IMR-90 (cell line): ENCODE measurements around the gene FAM184A. TPM values are rescaled to one million over a fixed set of nuclear protein-coding genes. Genes with fewer than 3 reads are reported as not detected.

Source experiments
- ATAC-seq: fragments of 200-7000 bp; cut with Tn5 transposase; 2 replicates; pipeline ENCODE4 v1.9.1; 2020; ENCODE audit warnings: low read depth, mild to moderate bottlenecking, moderate library complexity
- BruUV-seq: library from RNA; stranded (reverse); fragments of 400-500 nt; replicated peaks from 2 replicates; lab custom pipeline; 2021; lab: Mats Ljungman, UMichigan
- CTCF ChIA-PET: fragments of 300-600 bp; formaldehyde crosslinking; extraction: SDS; loops from one replicate; lab custom pipeline; 2021; ENCODE audit warnings: antibody characterized with exemption; lab: Yijun Ruan, JAX
- POLR2A ChIA-PET: fragments of 300-600 bp; sonication (Branson Sonifier 250); formaldehyde crosslinking; loops from one replicate; lab custom pipeline; 2022; ENCODE audit warnings: antibody characterized with exemption; ENCODE audit not compliant: unreplicated experiment; lab: Charles Lee
- DNase-seq: peaks from one replicate; pipeline ENCODE4 v3.0.0; 2013
- H2AFZ ChIP-seq: replicated peaks from 2 replicates; pipeline ENCODE3; 2013; ENCODE audit warnings: low read length, mild to moderate bottlenecking; ENCODE audit not compliant: poor library complexity
- H2AK5ac ChIP-seq: 2 replicates; pipeline ENCODE4 v1.6.1; 2013; ENCODE audit warnings: low read depth, low read length, inconsistent platforms
- H2AK9ac ChIP-seq: replicated peaks from 2 replicates; pipeline ENCODE3; 2013; ENCODE audit warnings: mild to moderate bottlenecking, low read depth, low read length, moderate library complexity; ENCODE audit not compliant: poor library complexity
- H2BK120ac ChIP-seq: 2 replicates; pipeline ENCODE4 v1.6.1; 2013; ENCODE audit warnings: low read depth, low read length, inconsistent platforms
- H2BK15ac ChIP-seq: 3 replicates; pipeline ENCODE4 v1.6.1; 2013; ENCODE audit warnings: low read depth, low read length, inconsistent platforms
- H2BK20ac ChIP-seq: 2 replicates; pipeline ENCODE4 v1.6.1; 2013; ENCODE audit warnings: low read depth, mild to moderate bottlenecking, inconsistent platforms, low read length, moderate library complexity
- H2BK5ac ChIP-seq: 2 replicates; pipeline ENCODE4 v1.6.1; 2013; ENCODE audit warnings: mild to moderate bottlenecking, low read depth, low read length, inconsistent platforms; ENCODE audit not compliant: poor library complexity, severe bottlenecking
- H3K14ac ChIP-seq: replicated peaks from 2 replicates; pipeline ENCODE4 v1.6.1; 2013; ENCODE audit warnings: low read depth, low read length, inconsistent platforms
- H3K18ac ChIP-seq: 2 replicates; pipeline ENCODE4 v1.6.1; 2013; ENCODE audit warnings: low read depth, low read length, control low read depth
- H3K23ac ChIP-seq: 2 replicates; pipeline ENCODE4 v1.6.1; 2013; ENCODE audit warnings: low read depth, low read length, inconsistent platforms
- H3K27ac ChIP-seq: 2 replicates; pipeline ENCODE4 v1.5.1; 2013; ENCODE audit warnings: mild to moderate bottlenecking, control low read depth, low read length; ENCODE audit not compliant: insufficient read depth
- H3K27me3 ChIP-seq: 2 replicates; pipeline ENCODE4 v1.6.1; 2013; ENCODE audit warnings: low read length; ENCODE audit not compliant: control insufficient read depth, insufficient read depth
- H3K36me3 ChIP-seq: 2 replicates; pipeline ENCODE4 v1.6.1; 2013; ENCODE audit warnings: low read length, mixed read lengths; ENCODE audit not compliant: control insufficient read depth, insufficient read depth
- H3K4ac ChIP-seq: 2 replicates; pipeline ENCODE4 v1.6.1; 2013; ENCODE audit warnings: low read depth, low read length, inconsistent platforms
- H3K4me1 ChIP-seq: 2 replicates; pipeline ENCODE4 v1.6.1; 2013; ENCODE audit warnings: low read length, mixed read lengths; ENCODE audit not compliant: control insufficient read depth, insufficient read depth
- H3K4me2 ChIP-seq: 2 replicates; pipeline ENCODE4 v1.6.1; 2013; ENCODE audit warnings: low read depth, mild to moderate bottlenecking, control low read depth, low read length, moderate library complexity
- H3K4me3 ChIP-seq: 2 replicates; pipeline ENCODE4 v1.5.1; 2013; ENCODE audit warnings: low read depth, mild to moderate bottlenecking, control low read depth, low read length, moderate library complexity; ENCODE audit not compliant: insufficient read depth
- H3K56ac ChIP-seq: 2 replicates; pipeline ENCODE4 v1.6.1; 2013; ENCODE audit warnings: low read length, inconsistent platforms; ENCODE audit not compliant: insufficient read depth; ENCODE audit errors: extremely low read depth
- H3K79me1 ChIP-seq, 2 experiments: 2 replicates each; pipeline ENCODE4 v1.6.1; 2013; ENCODE audit warnings: low read length in 2 of 2, inconsistent platforms in 1 of 2, low read depth in 1 of 2
- H3K9ac ChIP-seq: 2 replicates; pipeline ENCODE4 v1.6.1; 2013; ENCODE audit warnings: low read depth, low read length, control low read depth
- H3K9me1 ChIP-seq: 2 replicates; pipeline ENCODE4 v1.6.1; 2013; ENCODE audit warnings: low read length, inconsistent platforms; ENCODE audit not compliant: insufficient read depth
- H3K9me3 ChIP-seq: 2 replicates; pipeline ENCODE4 v1.6.1; 2013; ENCODE audit warnings: low read length; ENCODE audit not compliant: control insufficient read depth, insufficient read depth
- H4K20me1 ChIP-seq: 2 replicates; pipeline ENCODE4 v1.6.1; 2013; ENCODE audit warnings: low read length, inconsistent platforms; ENCODE audit not compliant: insufficient read depth
- H4K5ac ChIP-seq: 2 replicates; pipeline ENCODE4 v1.6.1; 2013; ENCODE audit warnings: mild to moderate bottlenecking, low read depth, low read length, control low read depth
- H4K8ac ChIP-seq, 2 experiments: 2 replicates each; pipeline ENCODE4 v1.6.1; 2013; ENCODE audit warnings: low read depth in 2 of 2, low read length in 2 of 2, control low read depth in 1 of 2, inconsistent platforms in 1 of 2
- H4K91ac ChIP-seq: 2 replicates; pipeline ENCODE4 v1.6.1; 2013; ENCODE audit warnings: low read depth, low read length, inconsistent platforms; ENCODE audit not compliant: insufficient read depth
- BHLHE40 ChIP-seq: fragments of 150-350 bp; IDR thresholded peaks from 2 replicates; pipeline ENCODE4 v1.6.1; 2016; ENCODE audit warnings: mild to moderate bottlenecking, low read depth, low read length
- CEBPB ChIP-seq: IDR thresholded peaks from 2 replicates; pipeline ENCODE4 v1.6.1; 2012; ENCODE audit warnings: low read depth, low read length, improper control_type of control experiment
- CHD1 ChIP-seq: IDR thresholded peaks from 2 replicates; pipeline ENCODE4 v1.6.1; 2012; ENCODE audit warnings: low read depth, low read length, improper control_type of control experiment
- FOS ChIP-seq: fragments of 150-350 bp; IDR thresholded peaks from 2 replicates; pipeline ENCODE4 v1.6.1; 2016; ENCODE audit warnings: low read depth, low read length
- MAFK ChIP-seq: IDR thresholded peaks from 2 replicates; pipeline ENCODE4 v1.6.1; 2012; ENCODE audit warnings: low read depth, low read length, improper control_type of control experiment
- MAZ ChIP-seq: IDR thresholded peaks from 2 replicates; pipeline ENCODE4 v1.6.1; 2012; ENCODE audit warnings: low read depth, mild to moderate bottlenecking, low read length, improper control_type of control experiment, moderate library complexity, borderline replicate concordance
- MXI1 ChIP-seq: IDR thresholded peaks from 2 replicates; pipeline ENCODE4 v1.6.1; 2012; ENCODE audit warnings: low read depth, mild to moderate bottlenecking, low read length, moderate library complexity, borderline replicate concordance
- NFE2L2 ChIP-seq: fragments of 150-350 bp; IDR thresholded peaks from 2 replicates; pipeline ENCODE4 v1.6.1; 2016; ENCODE audit warnings: low read depth, mild to moderate bottlenecking, low read length
- POLR2A ChIP-seq: IDR thresholded peaks from 2 replicates; pipeline ENCODE4 v1.6.1; 2012; ENCODE audit warnings: mild to moderate bottlenecking, low read depth, low read length
- RAD21 ChIP-seq: IDR thresholded peaks from 2 replicates; pipeline ENCODE4 v1.6.1; 2012; ENCODE audit warnings: low read length, improper control_type of control experiment
- RCOR1 ChIP-seq: IDR thresholded peaks from 2 replicates; pipeline ENCODE4 v1.6.1; 2012; ENCODE audit warnings: mild to moderate bottlenecking, low read length, improper control_type of control experiment; ENCODE audit not compliant: insufficient replicate concordance
- RFX5 ChIP-seq: IDR thresholded peaks from 2 replicates; pipeline ENCODE4 v1.8.0; 2012; ENCODE audit warnings: low read depth, mild to moderate bottlenecking, low read length, moderate library complexity
- SMC3 ChIP-seq: fragments of 150-350 bp; IDR thresholded peaks from 2 replicates; pipeline ENCODE4 v1.6.1; 2016; ENCODE audit warnings: low read depth, mild to moderate bottlenecking, antibody characterized with exemption, low read length, moderate library complexity
- USF2 ChIP-seq: fragments of 150-350 bp; IDR thresholded peaks from 2 replicates; pipeline ENCODE4 v1.6.1; 2017; ENCODE audit warnings: mild to moderate bottlenecking, antibody characterized with exemption, low read length, low read depth
- WGBS, 2 experiments: methylation state at CpG; one replicate each; pipeline versions ENCODE4 v1.1.5 to v1.1.7; 2013; ENCODE audit warnings: missing lambda C conversion rate in 2 of 2; ENCODE audit not compliant: insufficient read length in 1 of 2; ENCODE audit errors: extremely low coverage in 2 of 2; 5-methylcytosine and 5-hydroxymethylcytosine counted together
- dilution Hi-C: fragments of 300-500 bp; cut with HindIII; formaldehyde crosslinking; loops from one replicate; pipeline ENCODE4 v1.14.3; 2018; ENCODE audit warnings: low sequenced_read_pairs; ENCODE audit not compliant: unreplicated experiment
- in situ Hi-C: fragments of 300-500 bp; cut with MboI; formaldehyde crosslinking; loops from 3 replicates; pipeline ENCODE4 v1.14.3; 2019; ENCODE audit warnings: low sequenced_read_pairs, inconsistent platforms, mixed read lengths
- intact Hi-C: fragments of 100-400 bp; cut with micrococcal nuclease; formaldehyde crosslinking; loops from 2 replicates; pipeline ENCODE4 v1.10.0; 2022
- polyA plus RNA-seq, 3 experiments: library from polyadenylated mRNA; depleted of rRNA; stranded (reverse); fragments of >200 nt; gene quantifications; 2 replicates each; pipeline ENCODE4 v1.2.3, GENCODE V29; 2012; ENCODE audit warnings: low replicate concordance in 1 of 3
- total RNA-seq: library from RNA; depleted of rRNA; stranded (reverse); fragments of >200 nt; gene quantifications from 2 replicates; pipeline ENCODE4 v1.2.3, GENCODE V29; 2012
- TF ChIP-seq, protein P1 (sequence below): conservative IDR thresholded peaks from 2 replicates; pipeline ENCODE4 v1.5.1; 2012; ENCODE audit warnings: mild to moderate bottlenecking, low read depth, low read length, improper control_type of control experiment

The FAM184A gene
- total and polyA plus RNA-seq, 2 of the 4 experiments (the other 2 are of a cell fraction): 0.03 TPM; not detected in 1

DNA sequence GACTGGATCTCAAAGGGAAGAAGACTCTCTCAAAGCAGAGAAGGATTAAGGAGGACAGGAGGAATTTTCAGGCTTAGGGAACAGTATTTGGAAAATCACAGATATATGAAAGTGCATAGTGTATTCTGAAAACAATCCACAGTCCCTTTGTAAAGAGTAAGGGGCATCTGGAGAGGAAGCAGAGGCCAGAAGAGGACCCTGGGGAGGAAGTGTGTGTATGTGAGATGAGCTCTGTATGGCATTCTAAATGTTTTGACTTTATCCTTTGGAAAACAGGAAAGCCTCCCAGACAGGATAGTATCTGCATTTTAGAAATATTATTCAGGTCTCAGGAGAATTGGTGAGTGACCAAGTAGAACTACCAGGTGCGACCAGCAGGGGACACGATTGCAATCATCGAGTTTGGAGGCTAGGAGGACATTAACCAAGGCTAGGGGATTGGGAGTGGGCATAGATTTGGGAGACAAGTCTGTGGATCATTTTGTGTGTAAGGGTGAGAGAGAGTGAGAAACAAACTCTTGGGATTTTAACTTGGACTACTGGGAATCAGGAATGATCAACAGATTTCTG, 38.3 kb upstream of the FAM184A start:
- Histone ChIP-seq H2BK120ac (no peak overlapping the region), H2AK9ac (no peak overlapping the region), H3K4me1 (no peaks in the 10 kb centered on the region), H4K5ac (no peak overlapping the region), H4K8ac (no peak overlapping the region), H3K14ac (no peak overlapping the region), H4K20me1 (no peaks in the 10 kb centered on the region), H3K18ac (no peak overlapping the region), H3K56ac (no peak overlapping the region), H3K4me2 (no peak overlapping the region), H3K79me1 (no peaks in the 10 kb centered on the region), H2AFZ (no peak overlapping the region), H3K9me1 (no peaks in the 10 kb centered on the region), H3K36me3 (no peaks in the 10 kb centered on the region), H3K27ac (no peak overlapping the region), H3K4ac (no peak overlapping the region), H3K9ac (no peak overlapping the region), H3K23ac (no peak overlapping the region), H2BK20ac (no peak overlapping the region), H2AK5ac (no peak overlapping the region), H4K91ac (no peak overlapping the region), H3K27me3 (no peaks in the 10 kb centered on the region; the same call in 1 of the 2 replicates), H2BK15ac (no peak overlapping the region), H3K9me3 (no peaks in the 10 kb centered on the region), H2BK5ac (no peak overlapping the region), H3K4me3 (no peak overlapping the region)
- ATAC-seq (no peak), DNase-seq (no peak)
- in situ Hi-C loops: loop anchor here (5.0 kb wide), 1 partner anchor 149 kb away; no protein-coding TSS in a partner anchor
- 74% methylated on average over 3 of the region's 3 CpGs; no CpG with 5 or more reads in 1 of the 2 experiments for WGBS, 2 experiments
- no TSS peak for BruUV-seq
- TF ChIP-seq POLR2A (no peak), MAFK (no peak), RFX5 (no peak), MAZ (no peak), CEBPB (no peak), FOS (no peak), MXI1 (no peak), RCOR1 (no peak), CHD1 (no peak), SMC3 (no peak), RAD21 (no peak), BHLHE40 (no peak), USF2 (no peak), NFE2L2 (no peak)
- TF ChIP-seq, protein P1, sequence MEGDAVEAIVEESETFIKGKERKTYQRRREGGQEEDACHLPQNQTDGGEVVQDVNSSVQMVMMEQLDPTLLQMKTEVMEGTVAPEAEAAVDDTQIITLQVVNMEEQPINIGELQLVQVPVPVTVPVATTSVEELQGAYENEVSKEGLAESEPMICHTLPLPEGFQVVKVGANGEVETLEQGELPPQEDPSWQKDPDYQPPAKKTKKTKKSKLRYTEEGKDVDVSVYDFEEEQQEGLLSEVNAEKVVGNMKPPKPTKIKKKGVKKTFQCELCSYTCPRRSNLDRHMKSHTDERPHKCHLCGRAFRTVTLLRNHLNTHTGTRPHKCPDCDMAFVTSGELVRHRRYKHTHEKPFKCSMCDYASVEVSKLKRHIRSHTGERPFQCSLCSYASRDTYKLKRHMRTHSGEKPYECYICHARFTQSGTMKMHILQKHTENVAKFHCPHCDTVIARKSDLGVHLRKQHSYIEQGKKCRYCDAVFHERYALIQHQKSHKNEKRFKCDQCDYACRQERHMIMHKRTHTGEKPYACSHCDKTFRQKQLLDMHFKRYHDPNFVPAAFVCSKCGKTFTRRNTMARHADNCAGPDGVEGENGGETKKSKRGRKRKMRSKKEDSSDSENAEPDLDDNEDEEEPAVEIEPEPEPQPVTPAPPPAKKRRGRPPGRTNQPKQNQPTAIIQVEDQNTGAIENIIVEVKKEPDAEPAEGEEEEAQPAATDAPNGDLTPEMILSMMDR: no peak
- intact Hi-C loops: no loop called here
- ChIA-PET CTCF (no interaction called here), POLR2A (no interaction called here)
- dilution Hi-C loops: no loop called here
